Left lung (tissue), 10 donors: ENCODE measurements around the gene HOATZ. TPM values are rescaled to one million over a fixed set of nuclear protein-coding genes. Genes with fewer than 3 reads are reported as not detected.
A peak's percentile ranks its signal among the peaks of the same experiment; 100 is the strongest.

Experiments
- ATAC-seq: fragments of 200-7000 bp; cut with Tn5 transposase; one replicate; pipeline ENCODE4 v1.9.1; 2020; ENCODE audit warnings: moderate library complexity
- DNase-seq, 4 donors: peaks; one replicate each; pipeline ENCODE4 v3.0.0-alpha.2; 2013 to 2020
- H3K27ac ChIP-seq, 2 donors: fragments of 200-600 bp; sonication (generic) in 1 of 2; one replicate each; pipeline versions ENCODE4 v1.5.0 to v1.8.0; 2020 to 2021
- H3K27me3 ChIP-seq, 2 donors: fragments of 200-600 bp; sonication (generic) in 1 of 2; one replicate each; pipeline versions ENCODE4 v1.5.0 to v1.8.0; 2020 to 2021
- H3K36me3 ChIP-seq, 2 donors: fragments of 200-600 bp; sonication (generic) in 1 of 2; one replicate each; pipeline versions ENCODE4 v1.5.0 to v1.8.0; 2020 to 2021
- H3K4me1 ChIP-seq, 2 donors: fragments of 200-600 bp; one replicate each; pipeline ENCODE4 v1.8.0; 2021
- H3K4me3 ChIP-seq, 2 donors: fragments of 200-600 bp; sonication (generic) in 1 of 2; one replicate each; pipeline versions ENCODE4 v1.5.0 to v1.8.0; 2020 to 2021; ENCODE audit warnings: mild to moderate bottlenecking in 1 of 2
- H3K9me3 ChIP-seq, 2 donors: fragments of 200-600 bp; sonication (generic) in 1 of 2; one replicate each; pipeline versions ENCODE4 v1.5.0 to v1.8.0; 2020 to 2021
- intact Hi-C, 2 donors: fragments of 100-400 bp; cut with DNase I; formaldehyde crosslinking; loops; one replicate each; pipeline versions ENCODE4 v1.11.2 to v1.14.2; 2022
- microRNA-seq, 2 donors: library from miRNA; unstranded; fragments of <30 nt; microRNA quantifications; one replicate each; pipeline ENCODE4, GENCODE V29; 2019
- polyA plus RNA-seq, 6 donors: library from polyadenylated mRNA; unstranded; fragments of 120-200 nt; gene quantifications; one replicate each; pipeline ENCODE4 v1.2.1, GENCODE V29; 2013; ENCODE audit not compliant: insufficient read length in 6 of 6
- total RNA-seq, 2 donors: library from RNA; stranded (reverse); fragmentation: NEBNext Ultra II Directional; extraction: Animal tissue kit (Norgen Biotek cat#: 25700); gene quantifications; one replicate each; pipeline ENCODE4 v1.2.1, GENCODE V29; 2021
- TF ChIP-seq, protein P1 (sequence below), 2 donors: fragments of 200-600 bp; sonication (generic) in 1 of 2; IDR thresholded peaks; one replicate each; pipeline versions ENCODE4 v1.5.0 to v1.8.0; 2021; ENCODE audit warnings: antibody characterized with exemption in 2 of 2
- donor health status: DM: no; HTN: yes; CAD: no.
- donor health status: DM: no; HTN: no; CAD: no.

The HOATZ gene
- total and polyA plus RNA-seq, 8 donors = 2.0 to 13.7 (median 8.5) TPM; not detected in 1

DNA sequence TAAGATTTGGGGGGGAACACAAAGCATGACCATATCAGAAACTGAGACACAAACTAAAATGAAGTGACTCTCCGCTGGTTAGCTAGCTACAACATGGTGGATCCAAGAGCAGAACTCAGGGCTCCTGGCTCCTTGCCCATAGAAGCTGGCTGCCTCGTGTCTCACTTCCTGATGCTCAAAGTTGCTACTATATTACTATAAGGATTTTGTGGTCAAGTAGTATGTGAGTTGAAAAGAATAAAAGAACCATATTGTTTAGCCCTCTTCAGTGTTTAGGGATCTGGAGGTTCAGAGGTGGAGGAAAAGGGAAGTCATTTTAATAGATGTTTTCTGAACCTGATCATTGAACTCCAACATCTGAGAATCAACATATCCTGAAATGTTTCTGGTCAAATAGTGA lies 70.8 kb downstream of the HOATZ start:
- ATAC-seq = no peak

DNA sequence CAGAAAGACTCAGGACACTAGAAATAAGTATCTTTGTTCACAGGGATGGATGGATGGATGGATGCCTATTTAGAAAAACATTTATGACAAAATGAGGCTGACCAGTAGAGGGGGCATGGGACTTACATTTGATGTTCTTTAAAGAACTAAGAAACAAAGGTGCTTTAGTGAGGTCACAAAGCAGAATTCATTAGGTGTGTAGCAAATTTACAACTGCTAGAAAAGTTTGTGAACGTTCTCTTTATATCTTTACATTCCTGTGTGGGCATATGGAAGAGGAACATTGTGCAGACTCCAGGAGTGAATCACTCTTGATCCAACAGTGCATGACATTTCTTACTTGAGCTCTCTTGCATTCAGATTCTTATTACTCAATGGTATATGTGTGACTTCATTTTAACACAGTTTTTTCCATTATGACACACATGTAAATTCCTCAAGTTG lies 71.8 kb downstream of the HOATZ start:
- no peaks in the 10 kb centered on the region for H3K27me3 ChIP-seq
- H3K4me3 ChIP-seq = no peak overlapping the region
- H3K9me3 ChIP-seq = no peaks in the 10 kb centered on the region
- peak; percentile 77 for ATAC-seq
- intact Hi-C loops = loop anchor here in 1 of 2 donors (10.0 kb wide), 1 partner anchor 258 kb away; no protein-coding TSS in a partner anchor
- H3K27ac ChIP-seq = no peak overlapping the region
- peak in 1 of 4 donors; percentile 55 for DNase-seq
- no peaks in the 10 kb centered on the region for H3K36me3 ChIP-seq
- TF ChIP-seq, protein P1, sequence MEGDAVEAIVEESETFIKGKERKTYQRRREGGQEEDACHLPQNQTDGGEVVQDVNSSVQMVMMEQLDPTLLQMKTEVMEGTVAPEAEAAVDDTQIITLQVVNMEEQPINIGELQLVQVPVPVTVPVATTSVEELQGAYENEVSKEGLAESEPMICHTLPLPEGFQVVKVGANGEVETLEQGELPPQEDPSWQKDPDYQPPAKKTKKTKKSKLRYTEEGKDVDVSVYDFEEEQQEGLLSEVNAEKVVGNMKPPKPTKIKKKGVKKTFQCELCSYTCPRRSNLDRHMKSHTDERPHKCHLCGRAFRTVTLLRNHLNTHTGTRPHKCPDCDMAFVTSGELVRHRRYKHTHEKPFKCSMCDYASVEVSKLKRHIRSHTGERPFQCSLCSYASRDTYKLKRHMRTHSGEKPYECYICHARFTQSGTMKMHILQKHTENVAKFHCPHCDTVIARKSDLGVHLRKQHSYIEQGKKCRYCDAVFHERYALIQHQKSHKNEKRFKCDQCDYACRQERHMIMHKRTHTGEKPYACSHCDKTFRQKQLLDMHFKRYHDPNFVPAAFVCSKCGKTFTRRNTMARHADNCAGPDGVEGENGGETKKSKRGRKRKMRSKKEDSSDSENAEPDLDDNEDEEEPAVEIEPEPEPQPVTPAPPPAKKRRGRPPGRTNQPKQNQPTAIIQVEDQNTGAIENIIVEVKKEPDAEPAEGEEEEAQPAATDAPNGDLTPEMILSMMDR (IDR thresholded peaks at IDR 0.05) = peak; percentile 26 to 46
- H3K4me1 ChIP-seq = no peaks in the 10 kb centered on the region

More for the DNA sequence above, 70.8 kb downstream of the HOATZ start:
- H3K36me3 ChIP-seq = no peaks in the 10 kb centered on the region
- intact Hi-C loops = loop anchor here in 1 of 2 donors (10.0 kb wide), 1 partner anchor 259 kb away; no protein-coding TSS in a partner anchor
- DNase-seq = no peak
- H3K9me3 ChIP-seq = no peaks in the 10 kb centered on the region
- H3K27me3 ChIP-seq = no peaks in the 10 kb centered on the region
- H3K27ac ChIP-seq = no peak overlapping the region
- TF ChIP-seq, protein P1 (IDR thresholded peaks at IDR 0.05) = no peak
- no peak overlapping the region for H3K4me3 ChIP-seq
- no peaks in the 10 kb centered on the region for H3K4me1 ChIP-seq

Small RNA genes within 50 kb of the gene (microRNA-seq; reads per million reads assigned to microRNA genes)
- gene MIR34B (3.8 to 139 reads per million in 2 donors), gene MIR34C (32.9 to 1,513 reads per million in 2 donors)

Other genes with a start within 250 kb of the HOATZ start
- gene POU2AF3, start 216.2 kb upstream of the HOATZ start, total RNA-seq = 1 to 10 TPM; 2.7 to 2.8 TPM
- 10 to 100 TPM in 4 of 6 donors, 1 to 10 TPM in 2; 8.7 to 14.4 (median 11.1) TPM for gene POU2AF3, start 216.2 kb upstream of the HOATZ start, polyA plus RNA-seq
- gene POU2AF1, start 135.5 kb upstream of the HOATZ start, total RNA-seq = 1 to 10 TPM; 1.3 to 4.5 TPM
- 1 to 10 TPM in 2 of 6 donors, under 1 TPM in 4; 0.38 to 1.0 (median 0.93) TPM for gene POU2AF1, start 135.5 kb upstream of the HOATZ start, polyA plus RNA-seq
- not detected for gene BTG4, start 2.4 kb upstream of the HOATZ start, total RNA-seq
- gene BTG4, start 2.4 kb upstream of the HOATZ start, polyA plus RNA-seq = under 1 TPM in 2 of 6 donors, not detected in 4; 0.20 to 0.43 TPM
- gene LAYN, start 25.9 kb downstream of the HOATZ start, total RNA-seq = 10 to 100 TPM in 1 of 2 donors, 1 to 10 TPM in 1; 9.6 to 19.8 TPM
- gene LAYN, start 25.9 kb downstream of the HOATZ start, polyA plus RNA-seq = 10 to 100 TPM; 12.3 to 18.2 (median 15.9) TPM
- 10 to 100 TPM; 23.3 to 32.3 TPM for gene SIK2, start 87.7 kb downstream of the HOATZ start, total RNA-seq
- gene SIK2, start 87.7 kb downstream of the HOATZ start, polyA plus RNA-seq = 10 to 100 TPM; 28.3 to 35.1 (median 31.1) TPM